KMS-11 (cell line): ENCODE results near the gene CPD.
"Not testable (repeated sequence)": the region's sequence is repeated elsewhere in the genome, so short reads cannot be mapped to it uniquely, and the experiment has no call there.

Experiments used
- H2AFZ ChIP-seq: fragments of 200-600 bp; sonication (generic); 2 replicates; pipeline ENCODE4 v1.6.1; 2016; ENCODE audit warnings: antibody characterized with exemption, mixed run types, low read depth
- H3K27ac ChIP-seq: fragments of 200-600 bp; sonication (generic); 2 replicates; pipeline ENCODE4 v1.6.1; 2016; ENCODE audit warnings: mild to moderate bottlenecking, mixed run types
- H3K27me3 ChIP-seq: fragments of 200-600 bp; sonication (generic); 2 replicates; pipeline ENCODE4 v1.6.1; 2017; ENCODE audit warnings: mild to moderate bottlenecking, low read depth, mixed run types, moderate library complexity; ENCODE audit not compliant: insufficient read depth
- H3K36me3 ChIP-seq: fragments of 200-600 bp; sonication (generic); 2 replicates; pipeline ENCODE4 v1.6.1; 2017; ENCODE audit warnings: mild to moderate bottlenecking, mixed run types; ENCODE audit not compliant: insufficient read depth
- H3K4me1 ChIP-seq: fragments of 200-600 bp; sonication (generic); 2 replicates; pipeline ENCODE4 v1.6.1; 2016; ENCODE audit warnings: mild to moderate bottlenecking, low read depth, mixed run types; ENCODE audit not compliant: poor library complexity, severe bottlenecking
- H3K4me2 ChIP-seq: fragments of 200-600 bp; sonication (generic); 2 replicates; pipeline ENCODE4 v1.7.0; 2016; ENCODE audit warnings: mild to moderate bottlenecking, mixed run types
- H3K4me3 ChIP-seq: fragments of 200-600 bp; sonication (generic); IDR thresholded peaks from 2 replicates; pipeline ENCODE4 v1.6.1; 2017; ENCODE audit warnings: low read depth, low read length, mixed read lengths; ENCODE audit not compliant: insufficient read depth
- H3K79me2 ChIP-seq: fragments of 200-600 bp; sonication (generic); 2 replicates; pipeline ENCODE4 v1.6.1; 2016; ENCODE audit warnings: low read depth, mixed run types; ENCODE audit not compliant: insufficient read depth
- H3K9ac ChIP-seq: fragments of 200-600 bp; sonication (generic); 2 replicates; pipeline ENCODE4 v1.6.1; 2016; ENCODE audit warnings: mild to moderate bottlenecking, mixed run types
- H4K20me1 ChIP-seq: fragments of 200-600 bp; sonication (generic); 2 replicates; pipeline ENCODE4 v1.6.1; 2016; ENCODE audit warnings: mild to moderate bottlenecking, mixed run types; ENCODE audit not compliant: insufficient read depth
- TF ChIP-seq, protein P1 (sequence below): fragments of 200-600 bp; sonication (generic); conservative IDR thresholded peaks from 2 replicates; pipeline ENCODE4 v1.6.1; 2017; ENCODE audit warnings: low read depth, mild to moderate bottlenecking, antibody characterized with exemption, low read length, moderate library complexity, mixed read lengths

Gene CPD

GRCh38 chr17:30341703-30342249 lies 37.0 kb upstream of the CPD start:
- H3K79me2 ChIP-seq: no peaks in the 10 kb centered on the region
- no peak overlapping the region for H3K9ac ChIP-seq
- H3K36me3 ChIP-seq: no peaks in the 10 kb centered on the region
- peaks cover 15% of the 10 kb centered on the region for H3K4me1 ChIP-seq
- H3K4me3 ChIP-seq: no peak overlapping the region
- no peak overlapping the region for H3K27ac ChIP-seq
- no peak overlapping the region for H3K4me2 ChIP-seq
- H3K27me3 ChIP-seq: no peaks in the 10 kb centered on the region
- no peaks in the 10 kb centered on the region for H4K20me1 ChIP-seq
- H2AFZ ChIP-seq: no peak overlapping the region
- TF ChIP-seq, protein P1, sequence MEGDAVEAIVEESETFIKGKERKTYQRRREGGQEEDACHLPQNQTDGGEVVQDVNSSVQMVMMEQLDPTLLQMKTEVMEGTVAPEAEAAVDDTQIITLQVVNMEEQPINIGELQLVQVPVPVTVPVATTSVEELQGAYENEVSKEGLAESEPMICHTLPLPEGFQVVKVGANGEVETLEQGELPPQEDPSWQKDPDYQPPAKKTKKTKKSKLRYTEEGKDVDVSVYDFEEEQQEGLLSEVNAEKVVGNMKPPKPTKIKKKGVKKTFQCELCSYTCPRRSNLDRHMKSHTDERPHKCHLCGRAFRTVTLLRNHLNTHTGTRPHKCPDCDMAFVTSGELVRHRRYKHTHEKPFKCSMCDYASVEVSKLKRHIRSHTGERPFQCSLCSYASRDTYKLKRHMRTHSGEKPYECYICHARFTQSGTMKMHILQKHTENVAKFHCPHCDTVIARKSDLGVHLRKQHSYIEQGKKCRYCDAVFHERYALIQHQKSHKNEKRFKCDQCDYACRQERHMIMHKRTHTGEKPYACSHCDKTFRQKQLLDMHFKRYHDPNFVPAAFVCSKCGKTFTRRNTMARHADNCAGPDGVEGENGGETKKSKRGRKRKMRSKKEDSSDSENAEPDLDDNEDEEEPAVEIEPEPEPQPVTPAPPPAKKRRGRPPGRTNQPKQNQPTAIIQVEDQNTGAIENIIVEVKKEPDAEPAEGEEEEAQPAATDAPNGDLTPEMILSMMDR: no peak

- H4K20me1 ChIP-seq, H3K4me2 ChIP-seq: not testable (repeated sequence)
These were observed 35.5 kb upstream of the CPD start for GRCh38 chr17:30343244-30343643.

GRCh38 chr17:30343796-30344195 lies 34.9 kb upstream of the CPD start:
- Histone ChIP-seq H3K4me2 (no peak overlapping the region), H3K9ac (no peak overlapping the region), H3K27ac (no peak overlapping the region), H4K20me1 (no peaks in the 10 kb centered on the region), H3K4me3 (no peak overlapping the region), H3K4me1 (peaks cover 13% of the 10 kb centered on the region), H3K79me2 (no peaks in the 10 kb centered on the region), H3K36me3 (no peaks in the 10 kb centered on the region), H2AFZ (no peak overlapping the region), H3K27me3 (no peaks in the 10 kb centered on the region)
- TF ChIP-seq, protein P1: no peak

More at GRCh38 chr17:30343244-30343643, 35.5 kb upstream of the CPD start:
- not testable (repeated sequence) for H3K27ac ChIP-seq, H3K79me2 ChIP-seq, H3K36me3 ChIP-seq, H3K9ac ChIP-seq, H2AFZ ChIP-seq, H3K27me3 ChIP-seq, H3K4me3 ChIP-seq
- H3K4me1 ChIP-seq: peaks cover 13% of the 10 kb centered on the region

DNA sequence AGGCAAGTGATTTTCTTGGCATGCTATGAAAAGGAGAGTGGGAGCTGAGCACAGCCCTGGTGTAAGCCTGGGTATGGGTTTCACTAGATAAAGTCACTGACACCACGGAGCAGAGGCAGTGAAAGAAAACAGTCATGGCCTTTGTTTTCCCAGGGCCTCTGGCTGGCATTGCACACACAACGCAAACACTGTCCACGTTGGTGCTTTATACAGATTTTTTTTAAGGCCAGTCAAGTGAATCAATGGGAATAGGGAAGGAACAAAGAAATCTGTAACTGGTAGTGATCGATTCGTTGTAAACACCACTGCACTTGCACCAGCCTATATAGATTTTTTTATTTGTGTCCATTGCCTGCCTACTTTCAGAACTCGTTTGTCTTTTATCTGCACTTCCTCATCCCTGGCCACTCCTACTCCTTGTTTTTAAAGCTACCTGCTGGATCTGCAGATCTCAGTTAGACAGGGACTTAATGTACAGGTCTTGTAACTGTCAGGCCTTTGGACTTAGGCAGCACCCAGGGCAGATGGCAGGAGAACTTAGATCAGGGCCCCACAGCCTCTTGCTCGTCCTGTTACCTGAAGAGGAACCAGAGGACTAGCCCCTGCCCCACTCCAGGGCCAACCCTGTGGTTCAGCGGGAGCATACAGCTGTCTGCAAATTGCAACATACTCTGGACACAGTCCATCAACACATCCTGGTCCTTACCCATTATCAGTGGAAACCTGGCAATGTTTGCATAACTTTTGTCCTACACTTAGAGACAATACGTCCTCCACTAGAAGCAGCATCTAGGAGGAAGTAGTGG lies 34.2 kb upstream of the CPD start:
- H3K4me2 ChIP-seq: no peak overlapping the region
- no peak overlapping the region for H3K9ac ChIP-seq
- TF ChIP-seq, protein P1: no peak

GRCh38 chr17:30345089-30345433 lies 33.7 kb upstream of the CPD start:
- no peak overlapping the region for H2AFZ ChIP-seq
- no peak overlapping the region for H3K9ac ChIP-seq
- no peak overlapping the region for H3K4me2 ChIP-seq

More for the DNA sequence above, 34.2 kb upstream of the CPD start:
- Histone ChIP-seq H3K4me1 (peaks cover 13% of the 10 kb centered on the region), H4K20me1 (no peaks in the 10 kb centered on the region), H3K27me3 (no peaks in the 10 kb centered on the region), H3K27ac (no peak overlapping the region), H2AFZ (no peak overlapping the region), H3K79me2 (no peaks in the 10 kb centered on the region), H3K4me3 (no peak overlapping the region), H3K36me3 (no peaks in the 10 kb centered on the region)

More at GRCh38 chr17:30345089-30345433, 33.7 kb upstream of the CPD start:
- Histone ChIP-seq H3K36me3 (no peaks in the 10 kb centered on the region), H3K27ac (no peak overlapping the region), H3K4me3 (no peak overlapping the region), H3K27me3 (no peaks in the 10 kb centered on the region), H4K20me1 (no peaks in the 10 kb centered on the region), H3K4me1 (peaks cover 10% of the 10 kb centered on the region), H3K79me2 (no peaks in the 10 kb centered on the region)
- TF ChIP-seq, protein P1: no peak
